GM12891 (cell line): ENCODE measurements around the gene ACSS2.

Experiments
- PAX5 ChIP-seq: IDR thresholded peaks from 2 replicates; pipeline ENCODE4 v1.6.1; 2011; ENCODE audit warnings: low read length, moderate library complexity, mild to moderate bottlenecking; ENCODE audit not compliant: insufficient read depth, severe bottlenecking
- POLR2A ChIP-seq: IDR thresholded peaks from 2 replicates; pipeline ENCODE4 v1.6.1; 2011; ENCODE audit warnings: low read depth, low read length, control low read depth
- POLR2AphosphoS5 ChIP-seq: IDR thresholded peaks from 2 replicates; pipeline ENCODE4 v1.6.1; 2011; ENCODE audit warnings: low read depth, low read length, control low read depth
- SPI1 ChIP-seq: IDR thresholded peaks from 2 replicates; pipeline ENCODE4 v1.6.1; 2011; ENCODE audit warnings: low read depth, low read length, control low read depth

GRCh38 chr20:34931771-34932170 is 55.4 kb downstream of the ACSS2 start:
- TF ChIP-seq POLR2A (no peak), SPI1 (no peak), POLR2AphosphoS5 (no peak), PAX5 (no peak)
